ENCODE data around the gene CCNK. TPM values are rescaled to one million over a fixed set of nuclear protein-coding genes. Genes with fewer than 3 reads are reported as not detected.

CCNK gene
- total and polyA plus RNA-seq, 4 experiments from 2014 or later = 7.0 to 83.4 (median 48.6) TPM

DNA sequence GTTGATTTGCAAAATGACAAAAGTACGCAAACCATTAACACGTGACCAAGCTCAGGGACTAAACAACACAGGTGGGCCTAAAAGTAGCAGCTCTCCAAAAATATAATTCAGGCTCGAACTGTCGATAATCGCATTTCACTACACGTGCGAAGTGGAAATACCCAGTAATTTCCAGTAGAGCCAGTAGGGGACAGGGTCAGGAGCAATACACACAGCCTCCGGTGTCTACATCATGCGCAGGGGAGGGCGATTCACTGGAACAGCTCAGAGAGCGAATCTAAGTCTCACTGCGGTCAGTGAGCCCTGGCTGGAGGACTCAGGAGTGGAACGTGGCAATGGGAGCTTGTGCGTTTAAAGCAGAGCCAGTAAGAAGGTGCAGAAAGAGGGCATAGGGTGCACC, 40.9 kb upstream of the CCNK start:
- no peak for DNase-seq
- Histone ChIP-seq H3K4me3 (ENCODE audit: low read length in 2 of 2) (no peak overlapping the region), H3K4me1 (ENCODE audit: insufficient read depth, low read length) (peaks cover 43% of the 10 kb centered on the region), H3K27ac (ENCODE audit: low read depth, low read length) (no peak overlapping the region), H3K9me3 (ENCODE audit: control insufficient read depth in 1 of 2, low read length in 2 of 2) (no peaks in the 10 kb centered on the region), H3K27me3 (ENCODE audit: insufficient read depth, low read length) (no peaks in the 10 kb centered on the region), H3K36me3 (ENCODE audit: insufficient read depth, low read length) (peaks cover 7% of the 10 kb centered on the region)
- no peaks in the 10 kb centered on the region for H3K27me3 Mint-ChIP-seq
- H3K4me1 Mint-ChIP-seq = peaks cover 42 to 66% (median 54%) of the 10 kb centered on the region in 4 donors
- peak overlapping the region in 1 of 7 donors; percentile 11 for H3K27ac Mint-ChIP-seq
- no peak overlapping the region for H3K4me3 Mint-ChIP-seq
- ChIA-PET CTCF (ENCODE audit: partially characterized antibody) (interaction anchor here (0.6 to 1.0 kb wide), 3 partner anchors 9 to 47 kb away, joined by 3 to 5 read pairs (median 3); no protein-coding TSS in a partner anchor), POLR2A (ENCODE audit: partially characterized antibody) (interaction anchor here (0.9 kb wide), 1 partner anchor 10 kb away, joined by 4 read pairs; no protein-coding TSS in a partner anchor)
- H3K9me3 Mint-ChIP-seq = no peaks in the 10 kb centered on the region
- peaks cover 59 to 72% of the 10 kb centered on the region in 2 donors for H3K36me3 Mint-ChIP-seq
- intact Hi-C loops (cut with micrococcal nuclease) = no loop called here

- POLR2A ChIA-PET (ENCODE audit: partially characterized antibody) = no interaction called here
- Histone ChIP-seq H3K27me3 (ENCODE audit: insufficient read depth, low read length) (no peaks in the 10 kb centered on the region), H3K27ac (ENCODE audit: low read depth, low read length) (no peak overlapping the region), H3K4me1 (ENCODE audit: insufficient read depth, low read length) (peaks cover 33% of the 10 kb centered on the region), H3K9me3 (ENCODE audit: control insufficient read depth in 1 of 2, low read length in 2 of 2) (no peaks in the 10 kb centered on the region), H3K36me3 (ENCODE audit: insufficient read depth, low read length) (peaks cover 7% of the 10 kb centered on the region), H3K4me3 (ENCODE audit: low read length in 2 of 2) (no peak overlapping the region)
- no peak for DNase-seq
- H3K4me3 Mint-ChIP-seq = peak overlapping the region in 1 of 8 donors; percentile 49
- H3K4me1 Mint-ChIP-seq = peaks cover 35 to 56% (median 45%) of the 10 kb centered on the region in 4 donors
- CTCF ChIA-PET (ENCODE audit: partially characterized antibody) = interaction anchor here (1.0 kb wide), 1 partner anchor 48 kb away, joined by 3 read pairs; no protein-coding TSS in a partner anchor
- no peaks in the 10 kb centered on the region for H3K9me3 Mint-ChIP-seq
- intact Hi-C loops (cut with micrococcal nuclease) = no loop called here
- H3K27ac Mint-ChIP-seq = peak overlapping the region in 6 of 7 donors; percentile 1 to 83 (median 41)
- peaks cover 56 to 69% of the 10 kb centered on the region in 2 donors for H3K36me3 Mint-ChIP-seq
- H3K27me3 Mint-ChIP-seq = no peaks in the 10 kb centered on the region
Measured at GRCh38 chr14:99441157-99441870, 39.9 kb upstream of the CCNK start.

GRCh38 chr14:99441918-99442317, 39.3 kb upstream of the CCNK start:
- Mint-ChIP-seq H3K4me3 (peak overlapping the region in 4 of 8 donors; percentile 14 to 56 (median 44)), H3K27me3 (no peaks in the 10 kb centered on the region), H3K27ac (peak overlapping the region; percentile 11 to 83 (median 76)), H3K4me1 (peaks cover 30 to 53% (median 40%) of the 10 kb centered on the region in 4 donors), H3K9me3 (no peaks in the 10 kb centered on the region), H3K36me3 (peaks cover 58 to 68% of the 10 kb centered on the region in 2 donors)
- Histone ChIP-seq H3K4me3 (ENCODE audit: low read length in 2 of 2) (no peak overlapping the region), H3K27ac (ENCODE audit: low read depth, low read length) (no peak overlapping the region), H3K9me3 (ENCODE audit: control insufficient read depth in 1 of 2, low read length in 2 of 2) (no peaks in the 10 kb centered on the region), H3K36me3 (ENCODE audit: insufficient read depth, low read length) (peaks cover 7% of the 10 kb centered on the region), H3K27me3 (ENCODE audit: insufficient read depth, low read length) (no peaks in the 10 kb centered on the region), H3K4me1 (ENCODE audit: insufficient read depth, low read length) (peaks cover 27% of the 10 kb centered on the region)
- DNase-seq = no peak
- intact Hi-C loops (cut with micrococcal nuclease) = no loop called here
- POLR2A ChIA-PET (ENCODE audit: partially characterized antibody) = no interaction called here
- CTCF ChIA-PET (ENCODE audit: partially characterized antibody) = no interaction called here

- H3K36me3 Mint-ChIP-seq = peaks cover 63 to 68% of the 10 kb centered on the region in 2 donors
- no peaks in the 10 kb centered on the region for H3K9me3 Mint-ChIP-seq
- peaks cover 13 to 26% (median 18%) of the 10 kb centered on the region in 4 donors for H3K4me1 Mint-ChIP-seq
- POLR2A ChIA-PET (ENCODE audit: partially characterized antibody) = no interaction called here
- H3K27ac Mint-ChIP-seq = peak overlapping the region in 4 of 7 donors; percentile 23 to 71 (median 43)
- Histone ChIP-seq H3K9me3 (ENCODE audit: control insufficient read depth in 1 of 2, low read length in 2 of 2) (no peaks in the 10 kb centered on the region), H3K4me3 (ENCODE audit: low read length in 2 of 2) (no peak overlapping the region), H3K4me1 (ENCODE audit: insufficient read depth, low read length) (peaks cover 10% of the 10 kb centered on the region), H3K36me3 (ENCODE audit: insufficient read depth, low read length) (peaks cover 30% of the 10 kb centered on the region), H3K27ac (ENCODE audit: low read depth, low read length) (no peak overlapping the region), H3K27me3 (ENCODE audit: insufficient read depth, low read length) (no peaks in the 10 kb centered on the region)
- H3K4me3 Mint-ChIP-seq = no peak overlapping the region
- no peak for DNase-seq
- CTCF ChIA-PET (ENCODE audit: partially characterized antibody) = no interaction called here
- intact Hi-C loops (cut with micrococcal nuclease) = no loop called here
- H3K27me3 Mint-ChIP-seq = no peaks in the 10 kb centered on the region
Measured at GRCh38 chr14:99445931-99446330, 35.3 kb upstream of the CCNK start.

DNA sequence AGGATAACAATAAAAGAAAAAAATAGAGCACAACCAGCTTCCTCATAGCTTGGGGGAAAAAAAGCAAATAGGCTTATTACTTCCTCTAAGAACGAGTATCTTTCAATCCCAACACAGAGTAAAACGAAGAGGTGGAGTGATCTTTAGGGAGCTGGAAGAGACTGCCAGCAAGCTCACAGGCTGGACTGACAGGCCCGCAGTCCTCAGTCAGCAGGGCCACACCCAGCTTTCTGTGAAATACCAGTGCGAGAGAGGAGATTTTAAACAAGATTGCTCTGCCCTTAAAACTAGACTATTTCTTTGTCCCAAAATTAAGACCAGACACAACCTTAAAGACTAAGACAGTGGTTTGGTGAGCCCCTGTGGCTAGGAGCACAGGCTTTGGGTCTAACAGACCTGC, 33.5 kb upstream of the CCNK start:
- H3K4me3 Mint-ChIP-seq = no peak overlapping the region
- ChIA-PET POLR2A (ENCODE audit: partially characterized antibody) (no interaction called here), CTCF (ENCODE audit: partially characterized antibody) (interaction anchor here (0.9 to 1.2 kb wide), 2 partner anchors 10 to 32 kb away, joined by 3 read pairs; no protein-coding TSS in a partner anchor)
- H3K4me1 ChIP-seq (ENCODE audit: insufficient read depth, low read length) = no peaks in the 10 kb centered on the region
- peaks cover 58 to 60% of the 10 kb centered on the region in 2 donors for H3K36me3 Mint-ChIP-seq
- H3K36me3 ChIP-seq (ENCODE audit: insufficient read depth, low read length) = peaks cover 35% of the 10 kb centered on the region
- H3K9me3 ChIP-seq (ENCODE audit: control insufficient read depth in 1 of 2, low read length in 2 of 2) = no peaks in the 10 kb centered on the region
- no peaks in the 10 kb centered on the region for H3K27me3 ChIP-seq (ENCODE audit: insufficient read depth, low read length)
- H3K4me1 Mint-ChIP-seq = peaks cover 4 to 9% (median 4%) of the 10 kb centered on the region in 4 donors
- no peaks in the 10 kb centered on the region for H3K9me3 Mint-ChIP-seq
- intact Hi-C loops (cut with micrococcal nuclease) = no loop called here
- peak overlapping the region in 2 of 7 donors; percentile 22 to 35 for H3K27ac Mint-ChIP-seq
- DNase-seq = no peak
- no peak overlapping the region for H3K4me3 ChIP-seq (ENCODE audit: low read length in 2 of 2)
- H3K27ac ChIP-seq (ENCODE audit: low read depth, low read length) = no peak overlapping the region
- H3K27me3 Mint-ChIP-seq = no peaks in the 10 kb centered on the region

DNA sequence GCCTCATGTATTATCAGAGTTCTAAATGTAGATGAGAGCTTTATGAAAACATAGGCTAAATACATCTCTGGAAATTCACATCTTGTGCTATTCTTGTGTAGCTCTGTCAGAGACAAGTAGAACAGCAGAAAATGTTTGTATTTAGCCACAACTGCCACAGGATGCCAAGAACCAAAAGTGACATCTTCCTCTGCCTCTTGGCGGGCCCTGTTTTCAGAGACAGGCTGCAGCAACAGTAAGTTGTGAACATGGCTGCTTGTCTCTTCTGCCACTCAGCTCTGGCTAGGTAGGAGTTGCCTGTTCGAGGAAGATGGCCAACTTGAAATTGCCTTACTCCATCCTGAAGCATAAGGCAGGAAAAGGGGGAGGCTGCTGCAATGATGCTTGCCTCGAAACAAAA, 30.9 kb upstream of the CCNK start:
- Mint-ChIP-seq H3K4me1 (peaks cover 0 to 4% (median 3%) of the 10 kb centered on the region in 4 donors), H3K4me3 (no peak overlapping the region), H3K27ac (no peak overlapping the region), H3K9me3 (no peaks in the 10 kb centered on the region), H3K27me3 (no peaks in the 10 kb centered on the region), H3K36me3 (peaks cover 59 to 65% of the 10 kb centered on the region in 2 donors)
- H3K27me3 ChIP-seq (ENCODE audit: insufficient read depth, low read length) = no peaks in the 10 kb centered on the region
- ChIA-PET CTCF (ENCODE audit: partially characterized antibody) (no interaction called here), POLR2A (ENCODE audit: partially characterized antibody) (interaction anchor here (1.5 kb wide), 1 partner anchor 10 kb away, joined by 4 read pairs; no protein-coding TSS in a partner anchor)
- no peaks in the 10 kb centered on the region for H3K9me3 ChIP-seq (ENCODE audit: control insufficient read depth in 1 of 2, low read length in 2 of 2)
- no peak overlapping the region for H3K4me3 ChIP-seq (ENCODE audit: low read length in 2 of 2)
- intact Hi-C loops (cut with micrococcal nuclease) = no loop called here
- peaks cover 41% of the 10 kb centered on the region for H3K36me3 ChIP-seq (ENCODE audit: insufficient read depth, low read length)
- no peak for DNase-seq
- no peaks in the 10 kb centered on the region for H3K4me1 ChIP-seq (ENCODE audit: insufficient read depth, low read length)
- H3K27ac ChIP-seq (ENCODE audit: low read depth, low read length) = no peak overlapping the region

GRCh38 chr14:99451234-99451633, 30.0 kb upstream of the CCNK start:
- H3K27ac ChIP-seq (ENCODE audit: low read depth, low read length) = no peak overlapping the region
- no peaks in the 10 kb centered on the region for H3K27me3 Mint-ChIP-seq
- H3K27ac Mint-ChIP-seq = peak overlapping the region in 1 of 7 donors; percentile 10
- POLR2A ChIA-PET (ENCODE audit: partially characterized antibody) = interaction anchor here (1.5 kb wide), 1 partner anchor 11 kb away, joined by 4 read pairs; no protein-coding TSS in a partner anchor
- no peak overlapping the region for H3K4me3 Mint-ChIP-seq
- H3K9me3 ChIP-seq (ENCODE audit: control insufficient read depth in 1 of 2, low read length in 2 of 2) = no peaks in the 10 kb centered on the region
- H3K36me3 ChIP-seq (ENCODE audit: insufficient read depth, low read length) = peaks cover 44% of the 10 kb centered on the region
- intact Hi-C loops (cut with micrococcal nuclease) = no loop called here
- H3K36me3 Mint-ChIP-seq = peaks cover 54 to 61% of the 10 kb centered on the region in 2 donors
- peaks cover 0 to 4% (median 3%) of the 10 kb centered on the region in 4 donors for H3K4me1 Mint-ChIP-seq
- no peaks in the 10 kb centered on the region for H3K27me3 ChIP-seq (ENCODE audit: insufficient read depth, low read length)
- DNase-seq = no peak
- H3K9me3 Mint-ChIP-seq = no peaks in the 10 kb centered on the region
- H3K4me3 ChIP-seq (ENCODE audit: low read length in 2 of 2) = no peak overlapping the region
- CTCF ChIA-PET (ENCODE audit: partially characterized antibody) = interaction anchor here (1.0 kb wide), 1 partner anchor 58 kb away, joined by 3 read pairs; no protein-coding TSS in a partner anchor
- no peaks in the 10 kb centered on the region for H3K4me1 ChIP-seq (ENCODE audit: insufficient read depth, low read length)

Measured in CD4-positive, alpha-beta memory T cell (primary cell).